GM12891 (cell line): ENCODE data around the gene DNAH17.
"Not testable (repeated sequence)": the region's sequence is repeated elsewhere in the genome, so short reads cannot be mapped to it uniquely, and the experiment has no call there.

Experiments
- PAX5 ChIP-seq: IDR thresholded peaks from 2 replicates; pipeline ENCODE4 v1.6.1; 2011; ENCODE audit warnings: low read length, moderate library complexity, mild to moderate bottlenecking; ENCODE audit not compliant: insufficient read depth, severe bottlenecking
- POLR2A ChIP-seq: IDR thresholded peaks from 2 replicates; pipeline ENCODE4 v1.6.1; 2011; ENCODE audit warnings: low read depth, low read length, control low read depth
- POLR2AphosphoS5 ChIP-seq: IDR thresholded peaks from 2 replicates; pipeline ENCODE4 v1.6.1; 2011; ENCODE audit warnings: low read depth, low read length, control low read depth
- SPI1 ChIP-seq: IDR thresholded peaks from 2 replicates; pipeline ENCODE4 v1.6.1; 2011; ENCODE audit warnings: low read depth, low read length, control low read depth
- TAF1 ChIP-seq: IDR thresholded peaks from 2 replicates; pipeline ENCODE4 v1.6.1; 2011; ENCODE audit warnings: low read depth, low read length, control low read depth

- TF ChIP-seq POLR2A, POLR2AphosphoS5, SPI1, TAF1, PAX5: not testable (repeated sequence)
These were observed 73.8 kb downstream of the DNAH17 start for GRCh38 chr17:78503388-78503787.
